Measurements from ENCODE around the gene ISLR. TPM values are rescaled to one million over a fixed set of nuclear protein-coding genes. Genes with fewer than 3 reads are reported as not detected.

ISLR gene
- total RNA-seq, 4 donors from 2014 or later: 57.7 to 204 (median 112) TPM

DNA sequence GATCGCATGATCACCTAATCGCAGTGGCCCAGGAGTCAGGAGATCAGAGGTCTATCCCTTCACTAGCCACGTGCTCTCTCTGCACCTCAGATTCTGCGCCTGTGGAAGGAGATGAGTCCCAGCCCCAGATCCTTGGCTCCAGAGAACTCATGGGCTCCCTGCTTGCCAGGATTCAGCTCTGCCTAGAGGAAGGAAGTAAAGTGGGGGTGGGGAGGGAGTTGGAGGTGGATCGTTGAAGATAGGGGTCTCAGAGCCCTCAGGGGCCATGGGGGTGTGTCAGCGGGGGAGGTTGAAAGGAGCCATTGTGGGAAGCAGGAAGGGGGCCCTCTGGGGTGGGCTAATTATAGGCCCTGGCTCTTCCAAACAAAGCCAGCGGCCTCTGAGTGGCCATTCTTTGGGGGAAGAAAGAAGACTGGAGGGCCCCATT lies 40.4 kb downstream of the ISLR start:
- H3K9me3 ChIP-seq: no peaks in the 10 kb centered on the region
- H3K27ac ChIP-seq (replicated peaks in 1 of 4): no peak overlapping the region
- TF ChIP-seq, protein P1, sequence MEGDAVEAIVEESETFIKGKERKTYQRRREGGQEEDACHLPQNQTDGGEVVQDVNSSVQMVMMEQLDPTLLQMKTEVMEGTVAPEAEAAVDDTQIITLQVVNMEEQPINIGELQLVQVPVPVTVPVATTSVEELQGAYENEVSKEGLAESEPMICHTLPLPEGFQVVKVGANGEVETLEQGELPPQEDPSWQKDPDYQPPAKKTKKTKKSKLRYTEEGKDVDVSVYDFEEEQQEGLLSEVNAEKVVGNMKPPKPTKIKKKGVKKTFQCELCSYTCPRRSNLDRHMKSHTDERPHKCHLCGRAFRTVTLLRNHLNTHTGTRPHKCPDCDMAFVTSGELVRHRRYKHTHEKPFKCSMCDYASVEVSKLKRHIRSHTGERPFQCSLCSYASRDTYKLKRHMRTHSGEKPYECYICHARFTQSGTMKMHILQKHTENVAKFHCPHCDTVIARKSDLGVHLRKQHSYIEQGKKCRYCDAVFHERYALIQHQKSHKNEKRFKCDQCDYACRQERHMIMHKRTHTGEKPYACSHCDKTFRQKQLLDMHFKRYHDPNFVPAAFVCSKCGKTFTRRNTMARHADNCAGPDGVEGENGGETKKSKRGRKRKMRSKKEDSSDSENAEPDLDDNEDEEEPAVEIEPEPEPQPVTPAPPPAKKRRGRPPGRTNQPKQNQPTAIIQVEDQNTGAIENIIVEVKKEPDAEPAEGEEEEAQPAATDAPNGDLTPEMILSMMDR (IDR thresholded peaks at IDR 0.05): no peak
- TF ChIP-seq POLR2A (IDR thresholded peaks at IDR 0.05; ENCODE audit: low read depth): no peak
- TF ChIP-seq POLR2AphosphoS5 (IDR thresholded peaks at IDR 0.05): no peak
- H3K4me3 ChIP-seq: no peak overlapping the region
- intact Hi-C loops (cut with DNase I): no loop called here
- peaks cover 0 to 27% (median 0%) of the 10 kb centered on the region in 4 donors for H3K27me3 ChIP-seq
- DNase-seq (ENCODE audit: extremely low spot score): no peak
- no peaks in the 10 kb centered on the region for H3K36me3 ChIP-seq
- WGBS: 66% methylated on average over 7 of the region's 7 CpGs
- peaks cover 0 to 9% (median 3%) of the 10 kb centered on the region in 4 donors for H3K4me1 ChIP-seq

DNA sequence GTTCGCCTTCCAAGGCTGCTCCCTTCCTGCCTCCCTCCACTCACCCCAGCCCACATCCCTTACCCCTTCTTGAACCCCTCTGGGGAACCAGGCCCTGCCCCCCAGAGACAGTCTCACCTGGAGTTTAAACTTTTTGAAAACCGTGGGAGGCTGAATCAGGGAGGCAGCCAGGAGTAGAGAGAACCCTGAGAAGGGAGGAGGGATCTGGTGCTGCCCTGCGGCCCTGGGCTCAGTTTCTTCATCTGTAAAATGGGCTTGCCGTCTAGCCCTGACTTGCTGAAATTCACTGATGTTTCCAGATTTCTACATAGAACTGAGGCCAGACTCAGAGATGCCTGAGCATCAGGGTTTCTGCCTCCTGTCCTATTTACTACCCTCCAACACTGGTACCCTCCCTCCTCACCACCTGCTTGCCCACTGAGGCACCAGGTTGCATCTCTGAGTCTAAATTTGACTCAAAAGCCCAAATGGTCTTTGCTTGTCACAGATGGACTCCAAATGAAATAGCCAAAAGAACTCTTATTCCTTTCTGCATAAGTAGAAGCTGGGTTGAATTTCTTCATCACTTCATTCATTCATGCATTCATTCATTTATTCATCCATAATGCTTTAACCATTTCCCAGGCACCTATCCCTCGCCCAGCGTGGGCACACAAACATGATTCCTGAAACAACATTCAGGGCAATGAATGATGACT lies 41.0 kb downstream of the ISLR start:
- Histone ChIP-seq H3K27ac (replicated peaks in 1 of 4) (no peak overlapping the region), H3K36me3 (no peaks in the 10 kb centered on the region), H3K27me3 (peaks cover 0 to 30% (median 0%) of the 10 kb centered on the region in 4 donors), H3K4me3 (no peak overlapping the region), H3K9me3 (no peaks in the 10 kb centered on the region), H3K4me1 (peaks cover 0 to 9% (median 3%) of the 10 kb centered on the region in 4 donors)
- WGBS: 84% methylated on average over 6 of the region's 6 CpGs
- no peak for TF ChIP-seq EP300 (IDR thresholded peaks at IDR 0.05)
- TF ChIP-seq POLR2A (IDR thresholded peaks at IDR 0.05; ENCODE audit: low read depth): no peak
- TF ChIP-seq POLR2AphosphoS5 (IDR thresholded peaks at IDR 0.05): no peak
- TF ChIP-seq, protein P1 (IDR thresholded peaks at IDR 0.05): no peak
- intact Hi-C loops (cut with DNase I): no loop called here
- no peak for DNase-seq (ENCODE audit: extremely low spot score)

DNA sequence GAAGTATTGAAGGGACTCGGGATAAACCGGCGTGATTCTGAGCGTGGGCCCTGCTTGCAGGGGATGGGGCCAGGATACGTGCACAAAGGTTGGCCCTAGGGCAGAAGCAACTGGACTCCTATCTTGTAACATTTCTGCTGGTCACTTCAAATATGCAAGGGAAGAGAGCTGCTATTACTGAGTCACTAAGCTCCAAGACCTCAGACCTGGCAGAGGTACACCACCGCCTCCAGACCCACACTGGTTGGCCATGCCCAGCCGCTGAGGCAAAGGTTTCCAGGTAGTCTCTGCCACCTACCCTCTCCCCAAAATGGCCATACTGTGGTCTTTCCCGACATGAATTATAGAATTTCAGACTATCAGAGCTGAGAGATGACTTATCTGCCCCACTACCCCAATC lies 42.4 kb downstream of the ISLR start:
- no peak overlapping the region for H3K4me3 ChIP-seq
- WGBS: 91% methylated on average over 8 of the region's 8 CpGs
- H3K9me3 ChIP-seq: no peaks in the 10 kb centered on the region
- TF ChIP-seq, protein P1 (IDR thresholded peaks at IDR 0.05): no peak
- TF ChIP-seq POLR2AphosphoS5 (IDR thresholded peaks at IDR 0.05) (no peak), POLR2A (IDR thresholded peaks at IDR 0.05; ENCODE audit: low read depth) (no peak), EP300 (IDR thresholded peaks at IDR 0.05) (no peak)
- no peaks in the 10 kb centered on the region for H3K36me3 ChIP-seq
- H3K27me3 ChIP-seq: peaks cover 0 to 30% (median 0%) of the 10 kb centered on the region in 4 donors
- no peak for DNase-seq (ENCODE audit: extremely low spot score)
- H3K4me1 ChIP-seq: peaks cover 0 to 9% (median 0%) of the 10 kb centered on the region in 4 donors
- intact Hi-C loops (cut with DNase I): no loop called here
- H3K27ac ChIP-seq (replicated peaks in 1 of 4): no peak overlapping the region

DNA sequence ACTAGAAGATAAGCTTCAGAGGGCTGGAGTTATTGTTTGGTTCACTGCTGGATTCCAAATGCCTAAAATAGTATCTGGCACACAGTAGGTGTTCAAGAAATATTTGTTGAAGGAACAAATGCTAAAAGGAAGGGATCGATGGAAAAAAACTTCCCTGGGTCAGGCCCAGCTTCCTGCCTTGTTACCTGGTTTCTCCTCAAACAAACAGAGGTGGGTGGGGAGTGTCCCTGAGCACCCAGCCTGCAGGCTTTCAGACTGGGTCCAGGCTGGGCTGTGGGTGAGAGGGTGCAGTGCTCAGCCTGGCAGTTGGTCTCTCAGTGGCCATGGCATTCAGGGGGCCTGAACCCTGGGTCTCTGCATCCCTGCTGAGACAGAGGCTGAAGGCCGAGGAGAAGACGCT lies 43.4 kb downstream of the ISLR start:
- WGBS: 88% methylated on average over 3 of the region's 3 CpGs
- DNase-seq (ENCODE audit: extremely low spot score): no peak
- Histone ChIP-seq H3K27me3 (peaks cover 0 to 37% (median 0%) of the 10 kb centered on the region in 4 donors), H3K4me1 (peaks cover 0 to 9% (median 0%) of the 10 kb centered on the region in 4 donors), H3K9me3 (no peaks in the 10 kb centered on the region), H3K36me3 (no peaks in the 10 kb centered on the region), H3K4me3 (no peak overlapping the region), H3K27ac (replicated peaks in 1 of 4) (no peak overlapping the region)
- intact Hi-C loops (cut with DNase I): no loop called here
- no peak for TF ChIP-seq EP300 (IDR thresholded peaks at IDR 0.05)
- TF ChIP-seq POLR2A (IDR thresholded peaks at IDR 0.05; ENCODE audit: low read depth): no peak

DNA sequence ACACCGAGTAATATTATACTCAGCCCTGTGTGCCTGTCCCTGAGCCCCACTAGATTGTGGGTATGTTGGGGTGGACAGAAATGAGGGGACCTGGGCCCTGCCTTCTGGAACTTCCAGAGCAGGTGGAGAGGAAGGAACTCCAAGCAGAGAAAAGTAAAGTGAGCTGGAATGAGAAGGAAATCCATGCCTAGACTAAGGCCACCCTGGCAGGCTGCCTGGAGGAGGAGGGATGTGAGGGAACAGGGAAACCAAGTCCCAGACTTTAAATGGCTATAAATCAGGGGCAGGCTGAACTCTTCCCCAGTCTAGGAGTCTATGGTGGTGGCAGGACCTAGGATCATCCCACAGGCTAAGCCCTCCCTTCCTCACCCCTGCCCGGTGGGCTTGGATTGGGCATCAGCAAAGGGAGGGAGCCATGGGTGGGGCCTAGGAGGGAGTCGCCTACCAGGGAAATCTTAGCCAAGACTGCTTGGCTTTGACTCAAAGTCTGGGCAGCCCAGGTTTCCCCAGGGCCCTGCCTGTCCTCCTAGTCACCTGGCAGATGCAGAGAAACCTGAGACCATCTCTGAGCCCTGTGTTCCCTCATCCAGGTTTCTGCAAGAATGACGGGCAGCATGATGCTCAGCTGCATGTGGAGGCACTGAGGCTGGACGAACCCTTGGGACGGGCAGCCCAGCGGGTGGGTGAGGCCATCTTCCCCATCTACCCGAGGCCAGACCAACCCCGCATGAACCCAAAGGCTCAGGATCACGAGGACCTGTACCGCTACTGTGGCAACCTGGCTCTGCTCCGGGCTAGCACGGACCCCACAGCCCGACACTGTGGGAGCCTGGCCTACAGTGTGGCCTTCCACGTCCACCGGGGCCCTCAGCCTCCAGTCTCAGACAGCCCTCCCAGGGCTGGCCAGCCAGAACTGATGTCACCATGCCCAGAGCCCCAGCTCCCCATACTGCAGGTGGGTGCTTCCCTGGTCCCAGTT lies 44.7 kb downstream of the ISLR start:
- intact Hi-C loops (cut with DNase I): no loop called here
- TF ChIP-seq POLR2A (IDR thresholded peaks at IDR 0.05; ENCODE audit: low read depth) (no peak), POLR2AphosphoS5 (IDR thresholded peaks at IDR 0.05) (no peak)
- no peaks in the 10 kb centered on the region for H3K36me3 ChIP-seq
- H3K27me3 ChIP-seq: peaks cover 0 to 48% (median 0%) of the 10 kb centered on the region in 4 donors
- WGBS: 82% methylated on average over 5 of the region's 16 CpGs
- no peaks in the 10 kb centered on the region for H3K9me3 ChIP-seq
- H3K4me1 ChIP-seq: peaks cover 0 to 9% (median 0%) of the 10 kb centered on the region in 4 donors
- H3K27ac ChIP-seq (replicated peaks in 1 of 4): no peak overlapping the region
- no peak overlapping the region for H3K4me3 ChIP-seq
- no peak for DNase-seq (ENCODE audit: extremely low spot score)

All from esophagus muscularis mucosa (tissue), 4 donors.